NCI-H2107 (cell line): ENCODE results near the gene NT5DC4.

Source experiments
- DNase-seq: peaks from one replicate; lab custom pipeline; 2025; lab: John Stamatoyannopoulos, UW

Gene NT5DC4

GRCh38 chr2:112754564-112754963 lies 33.7 kb downstream of the NT5DC4 start:
- DNase-seq = no peak

DNA sequence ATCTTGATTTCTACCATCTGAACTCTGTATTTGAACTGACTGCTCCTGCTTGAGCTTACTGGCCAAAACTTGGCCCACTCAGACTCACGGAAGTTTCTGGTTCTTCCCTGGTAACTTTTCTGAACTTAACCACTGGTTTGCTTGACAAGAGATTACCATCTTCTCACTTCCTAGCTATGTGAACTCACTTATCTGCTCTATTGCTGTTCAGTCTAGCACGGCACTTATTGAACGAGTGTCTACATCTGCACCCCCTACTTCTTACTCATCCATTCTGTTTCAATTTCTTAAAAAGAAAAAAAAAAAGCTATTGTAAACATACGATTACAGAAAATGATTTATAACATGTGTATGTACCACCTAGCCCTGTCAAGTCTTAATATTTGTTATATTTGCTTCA lies 34.6 kb downstream of the NT5DC4 start:
- DNase-seq = no peak

DNA sequence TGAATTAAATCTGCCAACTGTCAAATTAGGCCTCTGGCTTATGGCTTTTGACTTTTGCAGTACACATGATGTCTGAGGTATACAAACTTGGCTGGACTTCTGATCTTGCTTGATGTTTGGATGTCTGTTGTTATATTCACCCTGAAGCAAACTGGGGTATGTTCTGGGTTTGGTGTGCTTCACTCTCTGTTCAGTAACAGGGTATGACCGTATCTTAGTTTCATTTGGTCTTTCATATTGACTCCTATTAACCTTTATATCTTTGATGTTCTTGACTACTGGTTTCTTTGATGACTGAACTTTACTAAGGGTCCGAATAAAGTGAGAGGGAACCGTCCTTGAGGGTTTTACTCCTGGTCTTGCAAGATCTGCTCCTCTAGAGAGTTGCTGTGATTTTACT lies 35.4 kb downstream of the NT5DC4 start:
- no peak for DNase-seq

GRCh38 chr2:112757265-112757664 lies 36.4 kb downstream of the NT5DC4 start:
- DNase-seq = no peak

DNA sequence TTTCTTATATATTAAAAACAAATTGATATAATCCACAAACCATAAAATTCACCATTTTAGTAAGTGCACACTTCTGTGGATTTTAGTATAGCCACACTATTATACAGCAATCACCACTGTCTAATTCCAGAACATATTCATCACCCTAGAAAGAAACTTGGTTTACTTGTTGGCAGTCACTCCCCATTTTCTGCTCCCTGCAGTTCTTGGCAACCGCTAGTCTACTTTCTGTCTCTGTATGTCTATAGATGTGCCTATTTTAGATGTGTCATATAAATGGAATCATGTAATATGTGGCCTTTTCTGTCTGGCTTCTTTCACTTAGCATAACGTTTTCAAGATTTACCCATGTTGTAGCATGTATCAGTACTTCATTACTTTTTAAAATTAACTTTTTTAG lies 37.9 kb downstream of the NT5DC4 start:
- no peak for DNase-seq

DNA sequence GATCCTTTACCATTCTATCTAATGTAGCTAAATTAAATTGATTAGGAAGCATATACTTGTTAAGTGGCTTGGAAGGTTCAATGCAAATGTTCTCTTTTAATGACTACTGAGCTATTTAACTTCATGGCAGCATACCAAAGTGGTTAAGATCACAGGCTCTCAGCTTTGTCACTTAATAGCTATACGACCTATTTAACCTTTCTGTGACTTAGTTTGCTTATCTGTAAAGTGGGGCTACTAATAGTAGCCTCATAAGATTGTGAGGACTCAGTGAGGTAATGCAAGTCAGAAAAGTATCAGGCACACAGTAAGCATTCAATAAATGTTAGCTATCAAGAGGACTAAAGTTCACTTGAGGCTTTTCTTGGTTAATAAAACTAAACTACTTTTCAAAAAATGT lies 39.3 kb downstream of the NT5DC4 start:
- DNase-seq = no peak

GRCh38 chr2:112762276-112762675 lies 41.5 kb downstream of the NT5DC4 start:
- DNase-seq = no peak

GRCh38 chr2:112764071-112765044 lies 43.5 kb downstream of the NT5DC4 start, which contains the start of gene CKAP2L:
CKAP2L (minus strand) TSS chr2:112764609; CDS start chr2:112764598, 11 bp downstream.
- DNase-seq = peak; percentile 93

- no peak for DNase-seq
Measured at GRCh38 chr2:112765251-112765650, 44.4 kb downstream of the NT5DC4 start.

DNA sequence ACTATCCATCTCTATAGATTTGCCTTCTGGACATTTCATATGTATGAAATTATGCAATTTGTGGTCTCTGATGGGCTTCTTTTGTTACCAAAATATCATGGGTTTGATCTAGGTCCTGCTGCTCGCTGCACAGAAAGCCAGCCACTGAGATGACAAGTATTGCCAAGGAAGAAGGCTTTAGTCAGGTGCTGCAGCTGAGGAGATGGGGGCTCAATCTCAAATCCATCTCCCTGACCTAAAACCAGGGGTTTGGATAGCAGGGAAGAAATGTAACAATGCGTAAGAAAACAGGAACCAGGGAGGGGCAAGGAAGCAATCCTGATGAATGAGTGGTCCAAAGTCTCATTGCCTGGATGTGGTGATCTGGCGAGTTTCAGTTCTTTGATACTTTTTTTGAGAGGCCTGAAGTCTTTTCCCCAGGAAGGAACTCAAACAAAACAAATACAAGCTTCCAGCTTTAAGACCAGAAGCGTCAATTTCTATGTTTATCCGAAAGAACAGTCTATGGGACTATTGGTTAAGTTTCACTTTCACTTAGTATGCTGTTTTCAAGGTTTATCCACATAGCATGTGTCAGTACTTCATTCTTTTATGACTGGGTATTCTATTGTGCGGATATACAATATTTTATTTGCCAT lies 47.0 kb downstream of the NT5DC4 start:
- DNase-seq = no peak

- no peak for DNase-seq
Measured at GRCh38 chr2:112768432-112768831, 47.6 kb downstream of the NT5DC4 start.

GRCh38 chr2:112772322-112772721 lies 51.5 kb downstream of the NT5DC4 start:
- DNase-seq = no peak

DNA sequence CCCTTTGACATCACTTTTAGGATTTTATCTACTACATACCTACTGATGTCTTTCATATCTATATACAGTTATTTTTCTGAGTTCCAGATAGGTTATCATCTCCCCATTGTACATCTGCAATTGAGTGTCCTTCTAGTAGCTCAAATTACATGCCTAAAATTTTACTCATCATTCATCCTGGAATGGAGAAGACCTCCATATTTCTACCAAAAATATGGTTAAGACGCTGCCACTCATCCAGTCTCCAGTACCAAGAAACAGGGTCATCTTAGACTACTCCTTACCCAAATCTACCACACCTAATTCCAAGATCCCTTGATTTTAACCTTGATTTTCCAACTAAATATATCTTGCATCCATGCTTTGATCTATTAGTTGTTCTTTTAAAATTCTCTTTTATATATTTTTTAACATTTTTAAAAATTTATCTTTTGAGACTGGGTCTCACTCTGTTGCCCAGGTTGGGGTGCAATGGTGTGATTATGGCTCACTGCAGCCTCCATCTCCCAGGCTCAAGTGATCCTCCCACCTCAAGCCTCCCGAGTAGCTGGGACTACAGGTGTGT lies 52.2 kb downstream of the NT5DC4 start:
- DNase-seq = no peak

DNA sequence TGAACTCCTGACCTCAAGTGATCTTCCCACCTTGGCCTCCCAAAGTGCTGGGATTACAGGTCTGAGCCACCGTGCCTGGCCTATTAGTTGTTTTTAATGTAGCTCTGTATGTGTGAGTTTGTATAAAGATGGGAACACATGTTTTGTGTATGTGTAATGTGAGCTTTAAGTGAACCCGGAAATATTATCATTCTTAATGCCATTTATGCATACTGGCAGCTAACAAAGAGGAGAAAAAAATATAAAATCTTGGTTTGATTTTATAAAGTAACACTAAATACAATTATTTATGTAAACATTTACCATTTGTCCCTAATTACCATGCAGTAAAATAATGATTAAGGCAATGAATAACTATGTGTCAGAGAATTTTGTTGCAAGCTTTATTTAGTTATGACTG lies 52.7 kb downstream of the NT5DC4 start:
- DNase-seq = no peak

DNA sequence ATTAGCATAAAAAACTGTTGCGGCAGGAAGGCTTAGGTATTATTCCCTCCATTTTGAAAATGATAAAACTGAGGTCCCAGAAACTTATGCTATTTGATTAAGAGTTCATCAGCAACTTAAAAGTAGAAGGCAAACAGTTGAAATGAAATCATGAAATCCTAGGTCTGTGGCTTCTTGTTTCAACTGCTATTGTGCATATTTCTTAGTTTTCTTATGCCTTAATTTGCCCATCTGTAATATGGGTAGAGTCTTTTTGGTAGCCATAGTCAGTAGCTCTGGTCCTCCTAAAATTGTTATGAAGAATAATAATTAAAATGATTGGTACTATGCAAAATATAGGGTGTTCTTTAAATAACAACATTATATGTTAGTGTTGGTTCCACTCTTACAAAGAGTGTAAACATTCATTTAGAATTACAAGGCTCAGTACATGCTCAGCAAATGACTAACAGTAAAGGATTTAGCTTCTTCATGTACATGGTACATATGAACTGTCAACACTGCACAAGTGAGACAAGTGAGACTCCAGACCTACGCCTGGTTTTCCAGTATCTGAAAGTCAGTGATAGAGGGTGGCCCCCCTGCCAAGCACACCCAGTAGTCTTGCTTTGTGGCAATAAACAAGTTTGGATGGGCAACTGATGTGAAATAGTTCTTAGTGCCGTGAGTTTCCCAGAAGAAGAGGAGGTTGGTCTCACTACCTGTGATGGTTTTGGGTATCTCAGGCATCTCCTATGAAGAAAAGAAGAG lies 53.9 kb downstream of the NT5DC4 start:
- no peak for DNase-seq

DNA sequence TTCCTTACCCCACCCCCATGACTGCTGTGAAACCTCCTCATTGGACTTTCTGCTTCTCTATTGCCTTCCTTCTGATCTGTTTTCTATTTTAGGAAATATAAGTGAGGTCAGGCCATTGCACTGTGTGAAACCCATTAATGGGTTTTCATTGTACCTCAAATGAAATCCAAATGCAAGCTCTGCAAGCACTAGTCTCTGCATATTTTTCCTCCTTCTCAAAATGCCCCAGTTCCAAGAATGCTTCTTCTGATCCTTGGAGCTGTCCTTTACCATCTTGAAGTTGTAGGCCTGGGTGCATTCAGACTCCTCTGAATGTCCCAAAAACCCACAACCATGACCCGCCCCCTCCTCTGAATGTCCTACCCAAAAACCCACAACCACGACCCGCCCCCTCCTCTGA lies 55.3 kb downstream of the NT5DC4 start:
- no peak for DNase-seq

DNA sequence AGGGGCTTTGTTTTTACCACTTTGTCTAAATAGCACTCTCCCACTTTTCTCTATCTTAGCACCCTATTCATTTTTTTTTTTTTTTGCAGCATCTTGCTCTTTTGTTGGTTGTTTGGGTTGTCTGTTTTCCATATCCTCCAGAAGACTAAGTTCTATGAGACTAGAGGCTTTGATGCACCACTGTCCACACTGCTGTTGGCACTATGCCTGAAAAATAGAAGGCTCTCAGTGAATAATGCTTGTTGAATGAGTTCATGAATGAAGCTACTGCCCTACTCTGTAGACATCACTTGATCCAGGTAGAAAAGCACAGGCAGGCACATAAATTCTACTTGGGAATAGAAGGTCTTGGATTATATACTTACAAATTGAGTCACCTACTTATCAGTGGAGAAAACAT lies 56.2 kb downstream of the NT5DC4 start:
- DNase-seq = no peak

DNA sequence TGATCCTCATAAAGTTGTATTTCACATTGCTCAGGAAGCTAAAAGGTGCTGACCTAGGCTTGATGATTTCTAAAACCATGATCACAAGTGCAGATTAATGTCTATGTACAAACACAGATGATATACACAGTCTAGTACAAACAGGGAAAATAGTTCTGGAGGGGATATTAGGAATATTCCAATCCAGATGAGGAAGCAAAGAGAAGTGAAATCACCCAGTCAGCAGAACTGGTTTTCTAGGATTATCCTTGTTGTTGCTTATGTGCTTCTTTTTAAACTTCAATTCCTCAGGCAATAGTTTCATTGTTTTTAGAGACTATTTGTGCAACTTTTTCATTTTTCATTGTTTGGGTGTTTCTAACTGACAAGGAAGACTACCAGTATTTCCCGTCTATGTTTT lies 58.8 kb downstream of the NT5DC4 start:
- DNase-seq = no peak

DNA sequence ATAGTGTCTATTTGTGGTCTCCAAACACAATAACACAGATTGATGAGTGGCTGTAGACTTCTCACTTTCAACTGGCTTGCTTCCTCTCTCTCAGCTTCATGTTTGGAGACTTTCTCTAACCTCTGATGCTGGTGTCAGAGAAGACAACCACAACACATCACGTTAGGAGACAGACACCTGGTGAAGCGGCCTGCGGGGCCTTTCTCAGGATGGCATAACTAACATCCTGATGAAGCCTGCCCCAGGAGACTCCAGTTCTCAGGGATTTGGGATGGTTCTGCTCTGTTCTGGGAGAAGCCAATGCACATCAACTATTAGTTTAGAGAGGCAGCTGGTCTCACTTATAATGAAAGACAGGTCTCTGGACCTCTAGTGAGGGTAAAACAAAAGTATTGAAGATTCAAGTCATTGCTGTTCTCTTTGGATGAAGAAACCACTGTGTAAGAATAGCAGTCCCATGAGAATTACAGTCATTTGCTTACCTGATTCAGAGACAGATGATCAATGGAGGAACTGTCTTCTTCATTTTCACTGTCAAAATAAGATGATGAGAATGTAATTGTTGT lies 61.5 kb downstream of the NT5DC4 start:
- DNase-seq = no peak

DNA sequence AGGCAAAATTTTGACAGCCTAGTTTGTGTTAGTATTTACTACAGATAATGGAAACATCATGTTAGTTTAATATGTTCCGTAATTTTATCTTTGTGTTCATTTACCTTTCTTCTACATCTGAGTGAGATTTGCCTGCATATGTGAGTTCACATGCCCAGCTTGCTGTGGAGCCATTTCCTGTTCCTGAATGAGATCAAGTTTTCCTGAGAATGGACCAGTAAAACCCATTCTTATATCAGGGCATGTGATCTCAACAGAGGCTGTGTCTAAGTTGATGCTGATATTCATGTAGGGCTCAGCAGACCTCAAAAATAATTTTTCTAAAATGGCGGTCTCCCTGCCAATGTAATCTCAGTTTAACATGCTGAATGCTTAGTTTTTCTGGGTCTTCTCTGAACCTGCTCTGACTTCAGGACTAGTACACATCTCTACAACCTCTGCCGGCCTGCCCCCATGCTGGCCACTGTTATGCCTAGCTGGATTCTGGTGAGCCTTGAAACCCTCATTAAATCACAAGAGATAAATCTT lies 62.4 kb downstream of the NT5DC4 start:
- no peak for DNase-seq
